SK-N-DZ (cell line): Measurements from ENCODE around the gene ZNF444.
"Not testable (repeated sequence)": the region's sequence is repeated elsewhere in the genome, so short reads cannot be mapped to it uniquely, and the experiment has no call there.

Experiments used
- DNase-seq: peaks from one replicate; pipeline ENCODE4 v3.0.0-alpha.2; 2015; ENCODE audit warnings: low spot score

Gene ZNF444

DNA sequence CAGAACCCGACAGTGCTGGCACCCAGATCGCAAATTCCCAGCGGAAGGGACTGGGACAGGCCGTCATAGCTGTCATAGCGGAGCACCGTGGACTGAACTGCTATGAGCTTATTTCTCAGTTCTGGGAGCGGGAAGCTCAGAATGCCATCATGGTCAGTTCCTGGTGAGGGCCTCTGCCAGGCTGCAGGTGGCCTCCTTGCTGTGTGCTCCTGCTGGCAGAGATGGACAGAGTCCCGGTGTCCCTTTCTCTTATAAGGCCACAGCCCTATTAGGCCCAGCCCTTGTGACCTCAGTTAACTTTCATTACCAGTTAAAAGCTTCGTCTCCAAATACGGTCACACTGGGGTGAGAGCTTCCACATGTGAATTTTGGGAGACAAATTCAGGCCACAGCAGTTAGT is 4.6 kb downstream of the ZNF444 start:
- no peak for DNase-seq

DNA sequence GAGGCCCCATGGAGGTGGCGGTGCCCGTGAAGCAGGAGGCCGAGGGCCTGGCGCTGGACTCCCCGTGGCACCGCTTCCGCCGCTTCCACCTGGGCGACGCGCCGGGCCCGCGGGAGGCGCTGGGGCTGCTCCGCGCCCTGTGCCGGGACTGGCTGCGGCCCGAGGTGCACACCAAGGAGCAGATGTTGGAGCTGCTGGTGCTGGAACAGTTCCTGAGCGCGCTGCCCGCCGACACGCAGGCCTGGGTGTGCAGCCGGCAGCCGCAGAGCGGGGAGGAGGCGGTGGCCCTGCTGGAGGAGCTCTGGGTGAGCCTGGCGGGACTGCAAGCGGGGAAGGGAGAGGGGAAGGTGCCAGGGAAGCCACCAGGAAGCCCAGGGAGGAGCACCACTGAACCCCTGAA is 5.8 kb downstream of the ZNF444 start:
- DNase-seq, result no peak

DNA sequence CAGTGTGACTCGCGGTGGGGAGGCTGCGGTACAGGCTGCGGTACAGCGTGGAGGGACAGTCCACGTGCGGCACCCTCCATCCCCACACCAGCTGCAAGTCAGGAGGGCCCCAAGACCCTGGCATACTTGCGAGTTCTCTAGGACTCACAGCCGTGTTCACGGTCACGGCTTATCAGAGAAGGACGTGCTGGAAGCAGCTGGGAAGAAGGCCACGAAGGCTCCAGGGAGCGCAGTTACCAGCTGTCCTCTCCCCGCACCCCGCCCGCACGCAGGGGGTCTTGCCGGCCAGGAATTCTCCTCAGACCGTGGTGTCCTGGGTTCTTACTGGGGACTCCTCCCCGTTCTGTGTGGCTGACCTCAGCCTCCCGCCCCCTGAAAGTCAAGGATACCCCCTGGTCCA is 6.2 kb downstream of the ZNF444 start:
- DNase-seq, result no peak

DNA sequence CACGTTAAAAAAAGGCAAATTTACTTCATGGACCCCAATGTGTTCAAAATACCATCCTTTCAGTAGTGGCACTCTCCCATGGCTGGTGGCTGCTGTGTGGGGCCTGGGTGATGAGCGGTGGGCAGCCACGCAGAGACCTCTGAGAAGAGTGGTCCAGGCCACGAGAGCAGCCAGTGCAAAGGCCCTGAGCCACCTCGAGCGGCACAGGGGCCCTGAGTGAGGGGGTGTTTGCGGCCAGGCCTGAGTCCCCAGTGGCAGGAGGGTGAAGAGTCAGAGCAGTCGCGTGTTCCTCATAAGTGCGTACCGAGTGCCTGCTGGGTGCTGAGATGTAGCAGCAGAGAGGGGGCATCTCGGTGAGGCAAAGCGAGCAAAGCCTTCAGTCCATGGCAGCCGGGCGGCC is 7.0 kb downstream of the ZNF444 start:
- DNase-seq, result no peak

DNA sequence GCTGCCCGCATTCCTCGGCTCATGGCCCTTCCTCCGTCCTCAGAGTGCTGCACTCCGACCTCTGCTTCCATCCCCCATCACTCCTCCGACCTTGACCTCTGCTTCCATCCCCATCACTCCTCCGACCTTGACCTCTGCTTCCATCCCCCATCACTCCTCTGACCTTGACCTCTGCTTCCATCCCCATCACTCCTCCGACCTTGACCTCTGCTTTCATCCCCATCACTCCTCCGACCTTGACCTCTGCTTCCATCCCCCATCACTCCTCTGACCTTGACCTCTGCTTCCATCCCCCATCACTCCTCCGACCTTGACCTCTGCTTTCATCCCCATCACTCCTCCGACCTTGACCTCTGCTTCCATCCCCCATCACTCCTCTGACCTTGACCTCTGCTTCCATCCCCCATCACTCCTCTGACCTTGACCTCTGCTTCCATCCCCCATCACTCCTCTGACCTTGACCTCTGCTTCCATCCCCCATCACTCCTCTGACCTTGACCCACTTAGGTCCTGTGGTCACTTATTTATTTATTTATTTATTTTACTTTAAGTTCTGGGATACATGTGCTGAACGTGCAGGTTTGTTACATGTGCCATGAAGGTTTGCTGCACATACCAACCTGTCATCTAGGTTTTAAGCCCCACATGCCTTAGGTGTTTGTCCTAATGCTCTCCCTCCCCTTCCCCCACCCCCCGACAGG is 8.0 kb downstream of the ZNF444 start:
- not testable (repeated sequence) for DNase-seq

DNA sequence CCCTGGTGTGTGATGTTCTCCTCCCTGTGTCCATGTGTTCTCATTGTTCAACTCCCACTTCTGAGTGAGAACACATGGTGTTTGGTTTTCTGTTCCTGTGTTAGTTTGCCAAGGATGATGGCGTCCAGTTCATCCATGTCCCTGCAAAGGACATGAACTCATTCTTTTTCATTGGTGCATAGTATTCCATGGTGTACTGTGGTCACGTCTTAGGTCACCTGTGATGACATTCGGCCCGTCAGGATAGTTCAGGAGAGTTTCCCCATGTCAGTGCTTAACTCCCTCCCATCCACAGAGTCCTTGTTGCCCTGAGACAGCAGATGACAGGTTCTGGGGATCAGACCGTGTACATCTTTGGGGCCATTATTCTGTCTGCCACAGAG is 8.6 kb downstream of the ZNF444 start:
- DNase-seq, result no peak

DNA sequence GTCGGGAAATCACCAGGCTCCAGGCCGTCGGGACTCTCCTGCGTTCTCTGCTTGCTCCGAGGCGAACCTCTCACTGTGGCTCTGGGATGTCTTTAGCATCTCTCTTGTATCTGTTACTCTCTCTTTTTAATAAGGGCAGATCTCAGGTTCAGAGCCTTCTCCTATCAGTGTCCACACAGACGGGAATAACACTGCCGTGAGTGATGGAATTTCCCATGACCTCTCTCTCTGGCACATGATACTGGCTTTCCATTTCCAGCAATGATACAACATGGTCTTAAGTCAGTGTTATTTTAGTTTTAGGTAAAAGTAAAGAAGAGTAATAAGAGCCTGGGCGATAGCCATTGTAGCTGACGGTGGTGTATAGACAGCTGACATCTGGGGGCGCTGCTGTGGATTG is 9.3 kb downstream of the ZNF444 start:
- DNase-seq, result no peak

DNA sequence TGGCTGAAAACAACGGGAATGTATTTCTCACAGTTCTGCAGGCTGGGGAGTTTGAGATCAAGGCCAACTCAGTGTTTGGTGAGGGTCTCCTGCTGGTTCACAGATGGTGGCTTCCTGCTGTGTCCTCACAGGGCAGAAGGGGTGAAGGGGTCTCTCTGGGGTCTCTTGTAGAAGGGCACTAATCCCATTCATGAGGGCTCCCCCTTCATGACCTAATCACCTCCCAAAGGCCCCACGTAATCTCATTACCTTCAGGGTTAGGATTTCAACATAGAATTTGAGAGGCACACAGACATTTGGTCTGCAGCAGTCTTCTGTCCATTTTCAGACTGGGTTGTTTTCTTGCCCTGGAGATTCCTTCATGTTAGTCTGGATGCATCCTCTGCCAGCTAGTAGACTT is 11.6 kb downstream of the ZNF444 start:
- no peak for DNase-seq

DNA sequence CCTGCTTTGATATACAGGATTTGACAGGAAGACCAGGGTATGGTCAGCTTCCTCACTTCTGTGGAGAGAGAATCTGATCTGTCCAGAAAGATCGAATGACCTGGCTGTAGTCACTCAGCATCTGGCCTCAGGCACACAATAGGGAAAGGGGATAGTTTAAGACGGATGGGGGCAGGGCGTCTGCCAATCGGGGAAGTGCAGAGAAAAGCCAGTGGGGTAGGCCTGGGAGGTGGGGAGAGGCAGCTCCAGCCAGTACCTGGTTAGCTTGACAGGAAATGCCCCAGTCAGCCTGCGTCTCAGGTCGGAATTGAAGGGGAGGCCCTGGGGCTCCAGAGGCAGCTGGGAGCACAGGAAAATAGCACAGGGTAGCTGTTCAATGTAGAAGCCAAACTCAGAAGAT is 12.4 kb downstream of the ZNF444 start:
- no peak for DNase-seq

DNA sequence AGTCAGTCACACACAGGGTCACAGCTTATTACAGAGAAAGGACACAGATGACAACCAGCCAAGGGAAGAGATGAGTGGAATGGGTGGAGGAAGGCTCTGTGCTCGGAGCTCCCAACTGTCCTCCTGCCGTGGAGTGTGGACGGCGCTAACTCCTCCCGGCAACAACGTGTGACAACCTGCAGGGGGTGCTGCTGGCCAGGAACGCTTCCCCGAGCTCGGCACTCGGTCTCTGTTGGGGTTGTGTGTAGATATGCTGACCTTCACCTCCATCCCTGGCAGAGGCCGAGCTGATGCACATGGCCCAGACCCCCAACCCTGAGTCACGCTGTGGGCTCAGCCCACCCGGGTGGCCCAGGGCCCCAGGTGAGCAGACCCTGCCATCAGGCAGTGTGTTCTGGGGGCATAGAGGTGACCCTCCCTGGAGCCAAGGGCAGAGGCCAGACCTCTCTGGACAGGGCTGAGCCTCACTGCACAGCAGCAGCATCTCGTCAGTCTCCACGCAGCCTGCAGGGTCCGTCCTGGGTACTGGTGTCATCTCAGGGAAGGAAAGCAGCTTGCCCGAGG is 14.1 kb downstream of the ZNF444 start:
- no peak for DNase-seq

DNA sequence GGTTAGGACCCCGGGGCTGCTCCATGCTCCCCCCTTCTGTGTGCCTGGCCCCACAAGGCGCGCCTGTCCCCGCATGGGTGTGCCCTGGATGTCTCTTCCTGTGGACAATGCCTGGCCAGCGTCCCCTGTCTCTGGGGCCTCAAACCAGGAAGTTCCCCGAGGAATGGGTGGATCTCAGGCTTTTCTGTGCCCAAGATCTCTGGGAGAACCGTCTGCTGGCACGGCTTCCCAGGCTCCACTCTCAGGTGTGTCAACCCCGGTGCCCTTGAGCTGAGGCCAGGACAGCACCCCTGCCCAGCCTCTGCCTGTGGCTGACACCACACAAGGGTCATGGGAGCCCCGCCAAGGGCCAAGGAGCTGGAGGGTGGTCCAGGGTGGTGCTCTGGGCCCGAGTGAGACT is 15.7 kb downstream of the ZNF444 start:
- no peak for DNase-seq

DNA sequence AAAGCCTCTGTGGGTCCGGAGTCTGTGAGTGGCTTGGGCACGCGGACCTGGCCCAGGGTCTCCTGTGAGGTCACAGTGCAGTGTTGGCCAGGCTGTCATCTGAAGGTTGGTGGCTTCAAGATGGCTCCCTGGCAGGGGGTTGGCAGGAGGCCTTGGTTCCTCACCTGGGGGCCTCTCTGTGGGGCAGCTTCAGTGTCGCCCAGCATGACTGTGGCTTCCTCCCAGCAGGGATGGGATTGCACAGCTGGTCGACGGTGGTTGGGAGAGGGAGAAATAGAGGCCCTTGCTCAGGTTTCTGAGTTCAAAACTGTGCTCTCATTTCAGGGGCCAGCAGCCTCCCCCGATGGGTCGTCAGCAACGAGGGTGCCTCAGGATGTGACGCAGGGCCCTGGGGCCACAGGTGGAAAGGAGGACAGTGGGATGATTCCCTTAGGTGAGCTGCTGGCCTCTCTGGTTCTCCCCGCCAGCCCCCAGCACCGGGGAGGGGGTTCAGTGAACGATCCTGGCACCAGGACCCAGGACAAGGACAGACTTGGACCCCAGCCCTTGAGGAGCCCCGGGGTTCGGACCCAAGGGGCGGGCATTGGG is 17.2 kb downstream of the ZNF444 start:
- no peak for DNase-seq

DNA sequence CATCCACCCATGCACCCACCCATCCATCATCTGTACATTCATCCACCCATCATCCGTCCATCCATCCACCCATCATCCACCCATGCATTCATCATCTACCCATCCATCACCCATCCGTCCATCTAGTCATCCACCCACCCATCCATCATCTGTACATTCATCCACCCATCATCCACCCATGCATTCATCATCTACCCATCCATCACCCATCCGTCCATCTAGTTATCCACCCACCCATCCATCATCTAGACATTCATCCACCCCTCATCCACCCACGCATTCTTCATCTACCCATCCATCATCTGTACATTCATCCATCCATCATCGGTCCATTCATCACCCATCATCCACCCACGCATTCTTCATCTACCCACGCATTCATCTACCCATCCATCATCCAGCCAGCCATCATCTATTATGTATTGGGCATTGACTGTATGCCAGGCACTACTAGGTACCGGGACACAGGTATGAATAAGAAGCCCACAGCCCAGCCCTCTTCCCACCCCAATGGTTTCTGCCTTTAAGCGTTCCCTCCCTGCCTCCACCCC is 18.0 kb downstream of the ZNF444 start:
- no peak for DNase-seq

DNA sequence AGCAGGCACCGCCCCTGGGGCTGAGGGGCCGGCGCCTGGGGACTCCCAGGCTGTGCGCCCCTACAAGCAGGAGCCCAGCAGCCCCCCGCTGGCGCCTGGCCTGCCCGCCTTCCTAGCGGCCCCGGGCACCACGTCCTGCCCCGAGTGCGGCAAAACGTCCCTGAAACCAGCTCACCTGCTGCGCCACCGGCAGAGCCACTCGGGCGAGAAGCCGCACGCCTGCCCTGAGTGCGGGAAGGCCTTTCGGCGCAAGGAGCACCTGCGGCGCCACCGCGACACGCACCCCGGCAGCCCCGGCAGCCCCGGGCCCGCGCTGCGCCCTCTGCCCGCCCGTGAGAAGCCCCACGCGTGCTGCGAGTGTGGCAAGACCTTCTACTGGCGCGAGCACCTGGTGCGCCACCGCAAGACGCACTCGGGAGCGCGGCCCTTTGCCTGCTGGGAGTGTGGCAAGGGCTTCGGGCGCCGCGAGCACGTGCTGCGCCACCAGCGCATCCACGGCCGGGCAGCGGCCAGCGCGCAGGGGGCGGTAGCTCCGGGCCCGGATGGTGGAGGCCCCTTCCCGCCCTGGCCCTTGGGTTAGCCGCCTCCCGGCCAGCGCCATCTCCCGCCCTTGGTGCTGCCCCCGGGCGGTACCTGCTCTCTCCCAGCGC is 18.7 kb downstream of the ZNF444 start:
- DNase-seq, result no peak

DNA sequence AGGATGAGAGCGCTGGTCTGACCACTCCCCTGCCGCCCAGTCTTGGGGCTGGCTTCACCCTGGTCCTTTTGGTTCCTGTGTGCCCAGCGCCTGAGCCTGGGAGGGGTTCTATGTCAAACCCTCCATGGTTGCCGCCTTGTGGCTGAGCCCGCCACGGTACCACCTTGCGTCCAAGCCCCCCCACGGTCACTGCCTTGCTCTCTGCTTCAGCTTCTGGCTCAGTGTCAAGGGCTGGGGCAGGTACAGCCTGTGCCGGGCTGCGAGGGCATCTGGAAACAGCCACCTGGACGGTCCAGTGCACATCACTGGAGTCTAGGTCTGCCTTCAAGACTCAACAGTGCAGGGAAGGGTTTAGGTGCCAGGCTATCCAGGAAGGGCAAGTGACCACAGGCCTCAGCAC is 20.4 kb downstream of the ZNF444 start:
- no peak for DNase-seq

DNA sequence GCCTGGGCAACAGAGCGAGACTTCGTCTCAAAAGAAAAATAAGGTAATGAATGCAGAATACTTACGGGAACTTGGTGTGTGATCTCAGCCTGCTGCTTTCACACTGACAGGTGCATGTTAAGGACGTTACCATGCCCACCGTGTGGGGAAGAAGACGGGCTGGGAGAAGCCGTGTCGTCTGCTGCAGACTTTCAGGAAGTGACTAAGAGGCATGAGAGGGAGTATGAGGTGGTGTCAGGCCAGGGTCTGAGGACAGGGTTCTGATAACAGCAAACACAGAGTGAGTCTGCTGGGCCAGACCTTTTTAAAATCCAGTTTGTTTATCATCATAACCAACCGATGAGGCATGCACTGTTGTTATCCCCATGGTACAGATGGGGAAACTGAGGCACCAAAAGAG is 21.2 kb downstream of the ZNF444 start:
- DNase-seq, result no peak

DNA sequence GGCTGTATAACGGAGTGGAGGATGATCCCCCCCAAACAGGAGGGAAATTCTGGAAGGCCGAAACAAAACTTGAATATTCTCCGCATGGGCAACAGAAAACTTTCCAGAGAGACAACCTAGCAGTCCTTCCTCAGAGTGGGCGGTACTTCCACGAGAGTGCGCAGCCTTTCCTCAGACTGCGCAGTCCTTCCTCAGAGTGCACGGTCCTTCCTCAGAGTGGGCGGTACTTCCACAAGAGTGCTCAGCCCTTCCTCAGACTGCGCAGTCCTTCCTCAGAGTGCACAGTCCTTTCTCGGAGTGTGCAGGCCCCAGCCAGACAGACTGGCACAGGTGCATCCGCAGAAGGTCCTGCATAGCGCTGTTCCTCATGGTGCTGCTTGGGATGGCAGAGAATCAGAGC is 22.0 kb downstream of the ZNF444 start:
- DNase-seq, result no peak

DNA sequence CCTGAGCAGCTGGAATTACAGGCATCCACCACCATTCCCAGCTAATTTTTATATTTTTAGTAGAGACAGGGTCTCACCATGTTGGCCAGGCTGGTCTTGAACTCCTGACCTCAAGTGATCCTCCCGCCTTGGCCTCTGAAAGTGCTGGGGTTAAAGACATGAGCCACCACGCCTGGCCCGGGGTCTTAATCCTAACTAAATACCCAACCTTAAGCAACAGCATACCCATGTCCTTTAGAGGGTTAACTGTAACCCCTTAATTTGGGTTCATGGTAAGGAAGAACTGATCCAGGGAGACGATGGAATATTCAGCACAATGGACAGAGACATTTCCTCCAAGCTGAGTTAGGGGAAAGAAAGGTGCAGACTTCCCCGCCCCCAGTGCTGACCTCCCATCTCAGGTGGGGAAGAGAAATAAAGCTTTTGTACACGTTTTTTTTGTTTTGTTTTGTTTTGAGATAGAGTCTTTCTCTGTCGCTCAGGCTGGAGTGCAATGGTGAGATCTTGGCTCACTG is 26.0 kb downstream of the ZNF444 start:
- no peak for DNase-seq

DNA sequence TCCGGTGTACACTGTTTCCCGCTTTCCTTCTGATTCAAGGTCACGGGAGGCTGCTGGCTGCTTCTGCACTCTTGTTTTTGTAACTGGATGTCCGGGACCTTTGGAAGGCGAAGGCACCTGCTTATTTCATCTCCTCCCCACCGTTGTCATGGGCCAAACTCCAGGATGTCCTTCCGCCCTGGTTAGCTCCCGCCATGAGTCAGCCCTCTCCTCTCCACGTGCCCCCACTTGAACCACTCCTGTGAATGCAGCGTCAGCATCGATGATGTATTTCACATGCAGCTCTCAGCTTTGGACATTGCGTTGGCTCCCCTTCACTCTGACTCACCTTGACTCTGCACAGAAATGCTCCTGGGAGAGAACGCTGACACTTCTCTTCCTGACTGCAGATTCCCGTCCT is 29.2 kb downstream of the ZNF444 start:
- no peak for DNase-seq

DNA sequence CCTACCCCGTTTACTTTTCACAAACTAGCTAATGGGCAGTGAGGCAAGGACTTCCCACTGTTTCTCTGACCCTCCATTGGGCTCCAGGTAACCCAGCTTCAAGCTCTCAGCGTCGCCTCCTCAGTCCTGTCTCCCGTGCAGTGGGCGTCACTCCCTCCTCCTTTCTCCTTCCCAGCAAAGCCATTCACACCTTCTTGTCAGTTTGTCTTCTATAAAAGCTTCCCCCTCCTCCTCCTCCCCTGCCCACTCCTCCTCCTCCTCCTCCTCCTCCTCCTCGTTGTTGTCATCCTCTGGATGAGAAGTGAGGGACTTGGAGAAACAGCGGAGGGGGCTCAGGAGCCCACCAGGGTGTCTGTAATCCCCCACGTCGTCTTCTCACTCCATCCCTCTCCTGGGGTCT is 33.0 kb downstream of the ZNF444 start:
- no peak for DNase-seq

DNA sequence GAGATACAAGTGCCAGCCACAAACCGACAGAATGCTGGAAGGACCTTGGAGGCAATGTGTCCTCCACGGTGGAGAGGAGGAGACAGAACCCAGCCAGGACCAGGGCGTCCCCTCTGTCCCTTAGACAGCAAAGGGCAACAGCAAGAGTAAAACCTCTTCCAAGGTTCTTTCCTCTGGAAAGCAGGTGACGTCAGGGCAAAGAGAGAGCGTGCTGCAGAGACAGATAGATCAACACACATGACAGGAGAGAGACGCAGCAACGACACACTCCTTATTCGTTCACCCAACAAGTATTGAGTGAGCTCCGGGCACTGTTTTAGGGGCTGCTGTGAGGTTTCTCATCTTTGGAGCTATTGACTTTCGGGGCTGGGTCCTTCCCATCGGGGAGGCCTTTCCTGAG is 33.5 kb downstream of the ZNF444 start:
- DNase-seq, result no peak

DNA sequence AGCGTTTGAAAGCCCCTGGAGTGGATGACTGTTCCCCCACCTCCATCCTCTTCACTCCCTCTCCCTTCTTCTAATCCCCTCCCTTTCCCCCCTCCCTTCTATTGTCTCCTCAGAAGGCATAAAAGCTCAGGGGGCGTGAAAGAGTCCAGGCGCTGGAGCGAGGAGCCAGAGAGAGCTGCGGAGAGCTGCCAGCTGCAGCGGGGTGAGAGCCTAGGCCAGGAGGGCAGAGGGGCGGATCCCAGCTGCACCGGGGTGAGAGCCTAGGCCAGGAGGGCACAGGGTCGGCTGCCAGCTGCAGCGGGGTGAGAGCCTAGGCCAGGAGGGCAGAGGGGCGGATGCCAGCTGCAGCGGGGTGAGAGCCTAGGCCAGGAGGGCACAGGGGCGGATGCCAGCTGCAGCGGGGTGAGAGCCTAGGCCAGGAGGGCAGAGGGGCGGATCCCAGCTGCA is 34.8 kb downstream of the ZNF444 start, which contains the start of gene GALP:
Gene GALP, plus strand, starts transcription at position 148 of the 447 bp plus-strand sequence. CDS start 1,101 bp downstream, outside the sequence.
- not testable (repeated sequence) for DNase-seq
